ENCODE data around the gene SLC25A44.

- TF ChIP-seq ZNF274 (IDR thresholded peaks at IDR 0.05; ENCODE audit: low read depth, low read length) (no peak), SUZ12 (IDR thresholded peaks at IDR 0.05; ENCODE audit: extremely low read depth, insufficient read depth, insufficient read length) (no peak)
These were observed 40.5 kb upstream of the SLC25A44 start, which contains the start of gene SEMA4A for GRCh38 chr1:156153362-156153761.
